ENCODE measurements around the gene GPRIN3.

DNA sequence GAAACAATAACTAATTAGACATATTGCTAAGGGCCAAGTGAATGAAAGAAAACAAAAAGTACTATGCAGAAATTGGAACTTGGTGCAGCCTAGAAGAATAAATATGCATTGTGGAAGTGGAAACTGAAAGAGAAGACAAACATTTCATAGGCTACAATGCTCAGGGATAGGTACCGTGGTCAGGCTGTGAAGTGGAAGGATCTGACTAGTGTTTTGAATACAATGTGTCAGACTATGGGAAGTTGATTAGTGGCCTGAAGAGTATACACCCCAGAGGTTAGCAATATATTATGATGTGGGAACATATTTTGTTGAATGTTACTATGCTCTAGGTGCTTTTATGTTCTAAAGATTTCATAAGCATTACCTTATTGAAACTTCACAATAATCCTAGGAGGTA, 36.8 kb downstream of the GPRIN3 start:
- TF ChIP-seq, protein P1, sequence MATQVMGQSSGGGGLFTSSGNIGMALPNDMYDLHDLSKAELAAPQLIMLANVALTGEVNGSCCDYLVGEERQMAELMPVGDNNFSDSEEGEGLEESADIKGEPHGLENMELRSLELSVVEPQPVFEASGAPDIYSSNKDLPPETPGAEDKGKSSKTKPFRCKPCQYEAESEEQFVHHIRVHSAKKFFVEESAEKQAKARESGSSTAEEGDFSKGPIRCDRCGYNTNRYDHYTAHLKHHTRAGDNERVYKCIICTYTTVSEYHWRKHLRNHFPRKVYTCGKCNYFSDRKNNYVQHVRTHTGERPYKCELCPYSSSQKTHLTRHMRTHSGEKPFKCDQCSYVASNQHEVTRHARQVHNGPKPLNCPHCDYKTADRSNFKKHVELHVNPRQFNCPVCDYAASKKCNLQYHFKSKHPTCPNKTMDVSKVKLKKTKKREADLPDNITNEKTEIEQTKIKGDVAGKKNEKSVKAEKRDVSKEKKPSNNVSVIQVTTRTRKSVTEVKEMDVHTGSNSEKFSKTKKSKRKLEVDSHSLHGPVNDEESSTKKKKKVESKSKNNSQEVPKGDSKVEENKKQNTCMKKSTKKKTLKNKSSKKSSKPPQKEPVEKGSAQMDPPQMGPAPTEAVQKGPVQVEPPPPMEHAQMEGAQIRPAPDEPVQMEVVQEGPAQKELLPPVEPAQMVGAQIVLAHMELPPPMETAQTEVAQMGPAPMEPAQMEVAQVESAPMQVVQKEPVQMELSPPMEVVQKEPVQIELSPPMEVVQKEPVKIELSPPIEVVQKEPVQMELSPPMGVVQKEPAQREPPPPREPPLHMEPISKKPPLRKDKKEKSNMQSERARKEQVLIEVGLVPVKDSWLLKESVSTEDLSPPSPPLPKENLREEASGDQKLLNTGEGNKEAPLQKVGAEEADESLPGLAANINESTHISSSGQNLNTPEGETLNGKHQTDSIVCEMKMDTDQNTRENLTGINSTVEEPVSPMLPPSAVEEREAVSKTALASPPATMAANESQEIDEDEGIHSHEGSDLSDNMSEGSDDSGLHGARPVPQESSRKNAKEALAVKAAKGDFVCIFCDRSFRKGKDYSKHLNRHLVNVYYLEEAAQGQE (IDR thresholded peaks at IDR 0.05; ENCODE audit: low read depth) = no peak
- TF ChIP-seq RAD21 (IDR thresholded peaks at IDR 0.05; ENCODE audit: low read depth) = no peak
- TF ChIP-seq FOXM1 (IDR thresholded peaks at IDR 0.05; ENCODE audit: borderline replicate concordance, low read depth) = no peak
- no peak for TF ChIP-seq CREB1 (IDR thresholded peaks at IDR 0.05; ENCODE audit: low read depth)
- TF ChIP-seq TEAD4 (IDR thresholded peaks at IDR 0.05) = no peak
- TF ChIP-seq EGR1 (IDR thresholded peaks at IDR 0.05) = no peak
- no peak for TF ChIP-seq EP300 (IDR thresholded peaks at IDR 0.05; ENCODE audit: borderline replicate concordance)

Measured in Ishikawa (cell line).